ENCODE measurements around the gene IL1F10.

DNA sequence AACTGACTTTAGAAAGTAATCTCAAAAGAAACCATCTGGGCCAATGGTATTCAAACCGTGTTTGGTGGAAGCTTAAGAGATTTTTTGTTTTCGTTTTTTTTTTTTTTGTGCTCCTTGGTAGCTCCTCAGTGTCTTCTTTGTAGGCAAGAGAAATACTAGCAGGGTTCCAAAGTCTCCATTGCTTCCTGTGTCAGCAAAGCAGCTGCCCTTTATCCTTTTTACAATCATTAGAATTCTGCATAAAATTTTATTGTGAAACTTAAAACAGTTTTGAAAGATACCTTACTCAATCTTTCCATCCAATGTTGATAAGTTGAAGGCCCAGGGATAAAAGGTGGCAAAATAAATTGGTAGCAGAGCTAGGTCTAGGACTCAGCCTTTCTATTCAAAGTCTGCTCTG lies 479 bp downstream of the IL1F10 start:
- no peak for TF ChIP-seq EZH2 (IDR thresholded peaks at IDR 0.05)
- TF ChIP-seq, protein P1, sequence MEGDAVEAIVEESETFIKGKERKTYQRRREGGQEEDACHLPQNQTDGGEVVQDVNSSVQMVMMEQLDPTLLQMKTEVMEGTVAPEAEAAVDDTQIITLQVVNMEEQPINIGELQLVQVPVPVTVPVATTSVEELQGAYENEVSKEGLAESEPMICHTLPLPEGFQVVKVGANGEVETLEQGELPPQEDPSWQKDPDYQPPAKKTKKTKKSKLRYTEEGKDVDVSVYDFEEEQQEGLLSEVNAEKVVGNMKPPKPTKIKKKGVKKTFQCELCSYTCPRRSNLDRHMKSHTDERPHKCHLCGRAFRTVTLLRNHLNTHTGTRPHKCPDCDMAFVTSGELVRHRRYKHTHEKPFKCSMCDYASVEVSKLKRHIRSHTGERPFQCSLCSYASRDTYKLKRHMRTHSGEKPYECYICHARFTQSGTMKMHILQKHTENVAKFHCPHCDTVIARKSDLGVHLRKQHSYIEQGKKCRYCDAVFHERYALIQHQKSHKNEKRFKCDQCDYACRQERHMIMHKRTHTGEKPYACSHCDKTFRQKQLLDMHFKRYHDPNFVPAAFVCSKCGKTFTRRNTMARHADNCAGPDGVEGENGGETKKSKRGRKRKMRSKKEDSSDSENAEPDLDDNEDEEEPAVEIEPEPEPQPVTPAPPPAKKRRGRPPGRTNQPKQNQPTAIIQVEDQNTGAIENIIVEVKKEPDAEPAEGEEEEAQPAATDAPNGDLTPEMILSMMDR (IDR thresholded peaks at IDR 0.05): no peak
- no peak for TF ChIP-seq EZH2phosphoT487 (IDR thresholded peaks at IDR 0.05)
